ENCODE data around the gene PHF1. TPM values are rescaled to one million over a fixed set of nuclear protein-coding genes. Genes with fewer than 3 reads are reported as not detected.
A peak's percentile ranks its signal among the peaks of the same experiment; 100 is the strongest.

Gene PHF1
- total and polyA plus RNA-seq, 2 experiments from 2014 or later: 24.5 to 44.9 TPM

DNA sequence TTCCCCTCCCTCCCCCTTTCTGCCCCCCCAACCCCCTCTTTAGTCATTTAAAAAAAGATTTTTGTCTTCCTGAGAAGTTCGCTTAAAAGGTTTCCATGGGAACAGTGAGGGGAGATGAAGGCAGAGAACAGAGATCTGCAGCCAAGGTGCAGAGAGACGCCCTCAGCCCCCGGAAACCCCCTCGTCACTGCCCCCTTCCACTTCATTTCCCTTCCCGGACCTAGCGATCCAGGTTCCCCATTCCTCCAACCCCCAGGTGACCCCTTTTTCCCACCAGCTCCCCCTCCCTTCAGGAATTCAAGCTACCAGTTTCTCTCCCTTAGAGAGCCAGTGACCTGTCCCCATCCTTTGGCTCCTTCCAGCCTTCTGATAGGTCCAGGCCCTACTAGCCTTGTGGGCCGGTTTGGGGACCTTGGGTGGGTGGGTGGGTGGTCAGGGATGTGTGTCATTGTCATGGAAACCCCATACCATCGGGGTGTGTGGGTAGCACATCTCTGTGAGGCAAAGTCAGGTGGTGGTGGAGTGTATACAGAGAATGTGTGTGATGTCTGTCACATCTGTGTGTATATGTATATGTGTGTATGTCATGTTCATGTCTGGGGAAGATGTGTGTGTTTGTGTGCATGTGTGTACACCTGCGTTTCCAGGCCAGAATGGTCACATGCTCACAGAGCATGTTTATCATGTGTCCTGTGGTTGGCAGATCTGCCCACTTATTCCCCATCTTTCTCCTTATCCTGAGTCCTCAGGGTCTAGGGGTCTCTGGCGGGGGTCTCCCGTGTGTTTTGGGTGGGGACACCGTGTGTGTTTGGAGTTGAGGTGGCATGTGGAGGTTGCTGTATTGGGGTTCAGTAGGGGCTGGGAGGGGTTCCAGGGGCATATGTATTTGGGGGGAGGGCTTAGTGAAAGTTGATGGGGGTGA lies 16.0 kb downstream of the PHF1 start:
- Histone ChIP-seq H3K36me3 (ENCODE audit: low read depth) (no peaks in the 10 kb centered on the region), H3K9ac (peak overlapping the region; percentile 87), H2AFZ (peak overlapping the region; percentile 75), H3K4me2 (ENCODE audit: unreplicated experiment) (peak overlapping the region; percentile 87), H3K79me2 (ENCODE audit: insufficient read depth) (peaks cover 70% of the 10 kb centered on the region), H4K20me1 (ENCODE audit: insufficient read depth) (no peaks in the 10 kb centered on the region), H3K9me2 (ENCODE audit: insufficient read depth) (no peaks in the 10 kb centered on the region), H3K4me3 (peak overlapping the region; percentile 89), H3K27ac (peak overlapping the region; percentile 86), H3K9me3 (ENCODE audit: low read depth) (no peaks in the 10 kb centered on the region), H3K4me1 (ENCODE audit: insufficient read depth) (peaks cover 22% of the 10 kb centered on the region), H3K27me3 (replicated peaks; ENCODE audit: insufficient read depth) (no peaks in the 10 kb centered on the region), H3F3A (ENCODE audit: insufficient read depth) (peaks cover 44% of the 10 kb centered on the region)
- in situ Hi-C loops (cut with MboI): no loop called here
- peak; percentile 62 for DNase-seq
- no peak for TF ChIP-seq EZH2 (IDR thresholded peaks at IDR 0.05; ENCODE audit: insufficient read depth, poor library complexity, severe bottlenecking)
- no peak for TF ChIP-seq EZH2phosphoT487 (IDR thresholded peaks at IDR 0.05; ENCODE audit: insufficient read depth, low read depth)
- 1 to 3% methylated on average over 12 of the region's 12 CpGs for WGBS, 2 experiments (ENCODE audit: low coverage in 1 of 2, low lambda C conversion rate in 2 of 2, missing lambda C conversion rate in 2 of 2)

DNA sequence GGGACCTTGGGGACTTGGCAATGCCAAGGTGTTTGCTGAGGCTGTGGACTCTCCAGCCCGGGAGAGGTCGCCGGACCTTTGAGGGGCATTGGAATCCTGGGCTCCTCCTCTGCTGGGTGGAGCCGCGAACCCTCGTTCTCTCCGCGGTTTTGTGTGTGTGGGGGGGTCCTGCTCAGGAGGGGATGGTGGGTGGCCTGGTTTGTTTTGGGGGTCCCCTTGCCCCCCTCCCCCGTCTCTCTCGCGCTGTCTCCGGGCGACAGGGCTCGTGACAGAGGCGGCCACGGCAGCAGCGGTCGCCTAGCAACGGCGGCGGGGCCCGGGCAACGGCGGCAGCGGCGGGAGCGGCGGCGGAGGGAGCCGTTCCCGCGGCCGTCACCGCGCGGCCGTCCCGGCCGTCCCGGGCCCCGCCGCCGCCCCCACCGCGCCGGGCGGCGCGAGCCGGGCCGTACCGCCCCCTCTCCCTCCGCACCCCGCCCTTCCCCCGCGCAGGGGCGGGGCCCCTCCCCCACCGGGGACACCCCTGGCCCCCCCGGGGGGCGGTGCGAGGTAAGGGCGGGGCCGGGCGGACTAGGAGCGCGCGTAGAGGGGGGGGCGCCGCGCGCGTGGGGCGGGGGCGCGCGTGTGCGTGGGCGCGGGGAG lies 16.9 kb downstream of the PHF1 start:
- 0 to 2% methylated on average over 8 to 22 of the region's 79 CpGs for WGBS, 2 experiments (ENCODE audit: low coverage in 1 of 2, low lambda C conversion rate in 2 of 2, missing lambda C conversion rate in 2 of 2)
- H3F3A ChIP-seq (ENCODE audit: insufficient read depth): peaks cover 44% of the 10 kb centered on the region
- H3K79me2 ChIP-seq (ENCODE audit: insufficient read depth): peaks cover 63% of the 10 kb centered on the region
- TF ChIP-seq EZH2phosphoT487 (IDR thresholded peaks at IDR 0.05; ENCODE audit: insufficient read depth, low read depth) (no peak), EZH2 (IDR thresholded peaks at IDR 0.05; ENCODE audit: insufficient read depth, poor library complexity, severe bottlenecking) (no peak)
- H3K27me3 ChIP-seq (replicated peaks; ENCODE audit: insufficient read depth): no peaks in the 10 kb centered on the region
- H3K4me3 ChIP-seq: peak overlapping the region; percentile 89
- no peaks in the 10 kb centered on the region for H3K9me2 ChIP-seq (ENCODE audit: insufficient read depth)
- peaks cover 22% of the 10 kb centered on the region for H3K4me1 ChIP-seq (ENCODE audit: insufficient read depth)
- DNase-seq: peak; percentile 72
- H3K4me2 ChIP-seq (ENCODE audit: unreplicated experiment): peak overlapping the region; percentile 87
- H4K20me1 ChIP-seq (ENCODE audit: insufficient read depth): no peaks in the 10 kb centered on the region
- no peaks in the 10 kb centered on the region for H3K9me3 ChIP-seq (ENCODE audit: low read depth)
- H2AFZ ChIP-seq: peak overlapping the region; percentile 53
- peak overlapping the region; percentile 30 for H3K27ac ChIP-seq
- in situ Hi-C loops (cut with MboI): no loop called here
- peak overlapping the region; percentile 81 for H3K9ac ChIP-seq
- H3K36me3 ChIP-seq (ENCODE audit: low read depth): no peaks in the 10 kb centered on the region

DNA sequence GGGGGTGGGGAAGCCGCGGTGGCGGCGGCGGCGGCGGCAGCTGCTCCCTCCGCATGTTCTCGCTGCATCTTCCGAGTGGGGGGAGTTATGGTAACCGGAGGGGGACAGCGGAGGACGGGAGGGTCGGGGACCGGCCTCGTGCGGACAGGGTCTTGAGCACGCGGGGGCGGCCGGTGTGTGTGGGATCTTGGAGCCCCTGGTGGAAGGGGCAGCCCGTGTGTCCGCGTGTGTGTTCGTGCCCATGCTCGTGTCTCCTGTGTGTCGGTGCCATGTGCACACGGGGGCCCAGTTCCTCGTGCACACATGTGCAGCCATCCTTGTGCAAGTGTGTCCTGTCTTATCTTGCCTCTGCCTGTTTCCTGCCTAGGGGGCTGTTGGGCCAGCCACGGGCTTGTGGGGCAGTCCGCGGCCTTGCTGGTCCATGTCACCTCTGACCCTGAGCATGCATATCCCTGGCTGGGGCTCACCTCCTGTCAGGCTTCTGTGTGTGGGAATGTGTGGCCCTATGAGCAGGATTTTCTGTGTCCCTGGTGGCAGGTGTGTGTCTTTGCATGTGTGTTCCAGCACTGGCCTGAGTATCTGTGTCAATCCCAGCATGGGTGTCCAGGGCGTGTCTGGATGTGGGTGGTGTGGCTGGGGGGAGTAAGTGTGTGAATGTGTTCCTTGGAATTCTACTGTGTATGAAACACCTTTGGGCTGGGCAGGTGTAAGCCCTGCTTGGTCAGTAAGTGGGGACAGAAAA lies 17.6 kb downstream of the PHF1 start:
- H3K4me3 ChIP-seq: peak overlapping the region; percentile 89
- peaks cover 56% of the 10 kb centered on the region for H3K79me2 ChIP-seq (ENCODE audit: insufficient read depth)
- no peaks in the 10 kb centered on the region for H4K20me1 ChIP-seq (ENCODE audit: insufficient read depth)
- H3K9ac ChIP-seq: peak overlapping the region; percentile 81
- H3K9me3 ChIP-seq (ENCODE audit: low read depth): no peaks in the 10 kb centered on the region
- peaks cover 41% of the 10 kb centered on the region for H3F3A ChIP-seq (ENCODE audit: insufficient read depth)
- H3K27me3 ChIP-seq (replicated peaks; ENCODE audit: insufficient read depth): no peaks in the 10 kb centered on the region
- H3K9me2 ChIP-seq (ENCODE audit: insufficient read depth): no peaks in the 10 kb centered on the region
- no peak for TF ChIP-seq EZH2 (IDR thresholded peaks at IDR 0.05; ENCODE audit: insufficient read depth, poor library complexity, severe bottlenecking)
- no peak for TF ChIP-seq EZH2phosphoT487 (IDR thresholded peaks at IDR 0.05; ENCODE audit: insufficient read depth, low read depth)
- H3K4me2 ChIP-seq (ENCODE audit: unreplicated experiment): peak overlapping the region; percentile 64
- H3K27ac ChIP-seq: no peak overlapping the region
- DNase-seq: peak; percentile 75
- in situ Hi-C loops (cut with MboI): no loop called here
- H3K36me3 ChIP-seq (ENCODE audit: low read depth): no peaks in the 10 kb centered on the region
- H2AFZ ChIP-seq: no peak overlapping the region
- H3K4me1 ChIP-seq (ENCODE audit: insufficient read depth): peaks cover 22% of the 10 kb centered on the region
- WGBS, 2 experiments (ENCODE audit: low coverage in 1 of 2, low lambda C conversion rate in 2 of 2, missing lambda C conversion rate in 2 of 2): 17 to 24% methylated on average over 18 to 33 of the region's 33 CpGs
